GM12801 (cell line): ENCODE measurements around the gene SMAGP.

Source experiments
- CTCF ChIP-seq: IDR thresholded peaks from one replicate; pipeline ENCODE4 v1.5.1; 2011; ENCODE audit warnings: control low read depth; ENCODE audit not compliant: insufficient read length; ENCODE audit errors: extremely low read depth

SMAGP gene

GRCh38 chr12:51264297-51264696, 5.9 kb downstream of the SMAGP start:
- TF ChIP-seq CTCF: no peak

- no peak for TF ChIP-seq CTCF
Measured at GRCh38 chr12:51263341-51263740, 6.9 kb downstream of the SMAGP start.

GRCh38 chr12:51262758-51263177, 7.4 kb downstream of the SMAGP start:
- no peak for TF ChIP-seq CTCF

GRCh38 chr12:51254536-51254935, 15.7 kb downstream of the SMAGP start:
- TF ChIP-seq CTCF: no peak

- no peak for TF ChIP-seq CTCF
Measured at GRCh38 chr12:51253276-51253675, 16.9 kb downstream of the SMAGP start.

GRCh38 chr12:51247523-51248206, 22.6 kb downstream of the SMAGP start:
- no peak for TF ChIP-seq CTCF

- TF ChIP-seq CTCF: no peak
Measured at GRCh38 chr12:51246254-51246853, 23.9 kb downstream of the SMAGP start.
